ENCODE results near the gene NRXN2.
A peak's percentile ranks its signal among the peaks of the same experiment; 100 is the strongest.

Gene NRXN2

GRCh38 chr11:64743591-64744543 is 20.9 kb upstream of the NRXN2 start, which contains the start of gene RASGRP2:
TSS of gene RASGRP2 (minus strand) at chr11:64744142. CDS start at chr11:64742866, 1,276 bp downstream.
- peak; percentile 65 for DNase-seq (ENCODE audit: low read depth)

GRCh38 chr11:64742889-64743590 is 20.0 kb upstream of the NRXN2 start:
- peak; percentile 65 for DNase-seq (ENCODE audit: low read depth)

- DNase-seq (ENCODE audit: low read depth): no peak
These were observed 19.3 kb upstream of the NRXN2 start for GRCh38 chr11:64742087-64742888.

- DNase-seq (ENCODE audit: low read depth): no peak
These were observed 18.5 kb upstream of the NRXN2 start for GRCh38 chr11:64741375-64742086.

- no peak for DNase-seq (ENCODE audit: low read depth)
These were observed 16.9 kb upstream of the NRXN2 start for GRCh38 chr11:64739871-64740270.

GRCh38 chr11:64736654-64737053 is 13.7 kb upstream of the NRXN2 start:
- DNase-seq (ENCODE audit: low read depth): no peak

GRCh38 chr11:64735725-64736259 is 12.8 kb upstream of the NRXN2 start:
- no peak for DNase-seq (ENCODE audit: low read depth)

- no peak for DNase-seq (ENCODE audit: low read depth)
These were observed 12.1 kb upstream of the NRXN2 start for GRCh38 chr11:64734811-64735724.

GRCh38 chr11:64731601-64732000 is 8.6 kb upstream of the NRXN2 start:
- no peak for DNase-seq (ENCODE audit: low read depth)

GRCh38 chr11:64729851-64730382 is 6.9 kb upstream of the NRXN2 start:
- DNase-seq (ENCODE audit: low read depth): no peak

- no peak for DNase-seq (ENCODE audit: low read depth)
These were observed 5.9 kb upstream of the NRXN2 start for GRCh38 chr11:64728757-64729365.

- DNase-seq (ENCODE audit: low read depth): no peak
These were observed 4.0 kb upstream of the NRXN2 start for GRCh38 chr11:64726867-64727530.

- DNase-seq (ENCODE audit: low read depth): no peak
These were observed 3.2 kb upstream of the NRXN2 start for GRCh38 chr11:64726211-64726641.

GRCh38 chr11:64724863-64725532 is 2.0 kb upstream of the NRXN2 start:
- DNase-seq (ENCODE audit: low read depth): no peak

GRCh38 chr11:64723907-64724862 is 1.2 kb upstream of the NRXN2 start:
- no peak for DNase-seq (ENCODE audit: low read depth)

- no peak for DNase-seq (ENCODE audit: low read depth)
These were observed 594 bp downstream of the NRXN2 start for GRCh38 chr11:64722141-64723065.
